Adrenal gland (tissue), 12 donors: ENCODE measurements around the gene RYR2. TPM values are rescaled to one million over a fixed set of nuclear protein-coding genes. Genes with fewer than 3 reads are reported as not detected.

Experiments used
- DNase-seq, 7 donors: peaks; one replicate each; pipeline ENCODE4 v3.0.0-alpha.2; 2019 to 2020
- H3K27ac ChIP-seq, 5 donors: fragments of 200-600 bp; sonication (generic) in 4 of 5; 1 replicate in 3 of 5; 2 replicates in 2 of 5; pipeline versions ENCODE4 v1.5.1 to v1.8.0; 2016 to 2020; ENCODE audit warnings: mild to moderate bottlenecking in 1 of 5
- H3K27me3 ChIP-seq: fragments of 200-600 bp; 2 replicates; pipeline ENCODE4 v1.8.0; 2021
- H3K36me3 ChIP-seq, 2 donors: fragments of 200-600 bp; replicated peaks in 1 of 2; 1 replicate in 1 of 2; 2 replicates in 1 of 2; pipeline versions ENCODE4 v1.5.1 to v1.8.0; 2018 to 2022
- H3K4me1 ChIP-seq, 2 donors: fragments of 200-600 bp; replicated peaks in 1 of 2; 1 replicate in 1 of 2; 2 replicates in 1 of 2; pipeline versions ENCODE4 v1.5.1 to v1.8.0; 2018 to 2021
- H3K4me3 ChIP-seq, 4 donors: fragments of 200-600 bp; sonication (generic) in 3 of 4; one replicate each; pipeline ENCODE4 v1.5.1; 2016 to 2018
- H3K9me3 ChIP-seq, 3 donors: fragments of 200-600 bp; sonication (generic) in 1 of 3; replicated peaks in 1 of 3; 1 replicate in 2 of 3; 2 replicates in 1 of 3; pipeline versions ENCODE4 v1.5.1 to v1.8.0; 2016 to 2021
- POLR2A ChIP-seq, 2 donors: fragments of 450-650 bp; IDR thresholded peaks; one replicate each; pipeline ENCODE4 v1.6.1; 2017; ENCODE audit warnings: antibody characterized with exemption in 2 of 2, mild to moderate bottlenecking in 2 of 2, moderate library complexity in 1 of 2
- WGBS, 4 donors: extraction: QIAGEN DNeasy Blood & Tissue Kit in 2 of 4; methylation state at CpG; one replicate each; pipeline versions ENCODE4 v1.1.5 to v1.1.7; 2013 to 2017; 5-methylcytosine and 5-hydroxymethylcytosine counted together
- intact Hi-C, 2 donors: fragments of 100-400 bp; cut with DNase I; formaldehyde crosslinking; loops; one replicate each; pipeline versions ENCODE4 v1.14.1 to v1.15.0; 2022 to 2023
- polyA plus RNA-seq, 3 donors: library from polyadenylated mRNA; stranded (reverse); fragments of 200-250 nt in 2 of 3; fragments of 350-450 nt in 1 of 3; fragmentation: Illumina TruSeq in 1 of 3; extraction: RNeasy Lipid Tissue Mini Kit (QIAGEN cat#74804) in 1 of 3; gene quantifications; one replicate each; pipeline ENCODE4 v1.2.3, GENCODE V29; 2013 to 2014
- total RNA-seq, 9 donors: library from RNA; depleted of rRNA in 4 of 9; stranded (reverse); fragments of >200 nt in 4 of 9; fragments of 120-200 nt in 1 of 9; fragmentation: NEBNext Ultra II Directional in 1 of 9; extraction: Animal tissue kit (Norgen Biotek cat#: 25700) in 1 of 9; gene quantifications; one replicate each; pipeline versions ENCODE4 v1.1.0 to v1.2.4, GENCODE V29; 2013 to 2023
- TF ChIP-seq, protein P1 (sequence below), 6 experiments: fragments of 450-650 bp in 4 of 6; fragments of 200-600 bp in 2 of 6; sonication (generic) in 1 of 6; IDR thresholded peaks; 1 replicate in 5 of 6; 2 replicates in 1 of 6; pipeline versions ENCODE4 v1.5.1 to v1.8.0; 2016 to 2021; ENCODE audit warnings: antibody characterized with exemption in 6 of 6, mild to moderate bottlenecking in 2 of 6, moderate library complexity in 1 of 6
- donor health status: healthy with polysubstance abuse.
- donor health status: Bipolar disorder and iron deficiency.
- donor health status: DM: yes; HTN: yes; CAD: no.
- donor health status: DM: no; HTN: no; CAD: no.
- donor health status: DM: no; HTN: no; CAD: no.
- donor health status: DM: yes; HTN: yes; CAD: no.

The RYR2 gene
- total and polyA plus RNA-seq, 12 donors, result 0.07 to 6.3 (median 0.18) TPM; not detected in 1

DNA sequence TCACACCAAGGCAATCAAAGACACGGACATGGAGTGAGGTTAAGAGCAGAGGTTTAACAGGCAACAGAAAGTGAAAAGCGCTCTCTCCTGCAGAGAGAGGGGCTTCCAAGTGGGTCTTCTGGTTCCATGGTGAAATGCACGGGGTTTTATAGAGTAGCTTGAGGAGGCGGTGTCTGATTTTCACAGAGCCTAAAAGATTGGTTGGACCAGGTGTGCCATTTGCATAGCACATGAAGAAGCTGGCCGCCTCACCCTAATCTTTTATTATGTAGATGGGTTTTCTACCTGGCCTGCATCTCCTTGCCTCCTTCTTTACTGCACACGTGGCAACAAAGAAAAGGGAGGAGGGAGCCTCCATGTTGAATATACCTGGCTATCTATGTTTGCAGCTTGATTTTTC lies 197.3 kb downstream of the RYR2 start:
- Histone ChIP-seq H3K36me3 (no peaks in the 10 kb centered on the region), H3K4me1 (no peaks in the 10 kb centered on the region), H3K4me3 (no peak overlapping the region), H3K9me3 (no peaks in the 10 kb centered on the region), H3K27me3 (no peaks in the 10 kb centered on the region), H3K27ac (no peak overlapping the region)
- intact Hi-C loops, result no loop called here
- no peak for DNase-seq
- TF ChIP-seq, protein P1, sequence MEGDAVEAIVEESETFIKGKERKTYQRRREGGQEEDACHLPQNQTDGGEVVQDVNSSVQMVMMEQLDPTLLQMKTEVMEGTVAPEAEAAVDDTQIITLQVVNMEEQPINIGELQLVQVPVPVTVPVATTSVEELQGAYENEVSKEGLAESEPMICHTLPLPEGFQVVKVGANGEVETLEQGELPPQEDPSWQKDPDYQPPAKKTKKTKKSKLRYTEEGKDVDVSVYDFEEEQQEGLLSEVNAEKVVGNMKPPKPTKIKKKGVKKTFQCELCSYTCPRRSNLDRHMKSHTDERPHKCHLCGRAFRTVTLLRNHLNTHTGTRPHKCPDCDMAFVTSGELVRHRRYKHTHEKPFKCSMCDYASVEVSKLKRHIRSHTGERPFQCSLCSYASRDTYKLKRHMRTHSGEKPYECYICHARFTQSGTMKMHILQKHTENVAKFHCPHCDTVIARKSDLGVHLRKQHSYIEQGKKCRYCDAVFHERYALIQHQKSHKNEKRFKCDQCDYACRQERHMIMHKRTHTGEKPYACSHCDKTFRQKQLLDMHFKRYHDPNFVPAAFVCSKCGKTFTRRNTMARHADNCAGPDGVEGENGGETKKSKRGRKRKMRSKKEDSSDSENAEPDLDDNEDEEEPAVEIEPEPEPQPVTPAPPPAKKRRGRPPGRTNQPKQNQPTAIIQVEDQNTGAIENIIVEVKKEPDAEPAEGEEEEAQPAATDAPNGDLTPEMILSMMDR (IDR thresholded peaks at IDR 0.05), result no peak
- TF ChIP-seq POLR2A (IDR thresholded peaks at IDR 0.05), result no peak
- WGBS, 4 donors, result 55 to 74% (median 61%) methylated on average over 6 of the region's 6 CpGs

DNA sequence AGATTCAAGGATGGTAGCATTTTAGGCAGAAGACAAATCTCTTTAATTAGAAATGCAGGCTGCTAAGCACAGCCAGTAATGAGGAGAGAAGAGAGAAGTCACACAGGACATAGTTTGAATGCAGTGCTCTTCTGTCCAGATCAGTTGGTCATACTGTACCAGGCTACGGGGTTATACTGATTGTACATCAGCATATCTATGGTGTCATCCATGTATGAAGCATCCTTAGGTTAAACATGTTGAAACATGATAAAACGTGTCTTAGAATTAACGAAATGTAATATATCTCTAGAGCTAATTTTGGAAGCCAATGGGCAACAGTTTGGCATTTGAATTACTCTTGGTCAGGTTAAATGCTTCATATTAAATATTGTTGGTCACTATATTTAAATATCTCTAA lies 199.1 kb downstream of the RYR2 start:
- no peak overlapping the region for H3K4me3 ChIP-seq
- no peaks in the 10 kb centered on the region for H3K36me3 ChIP-seq
- TF ChIP-seq POLR2A (IDR thresholded peaks at IDR 0.05), result no peak
- TF ChIP-seq, protein P1 (IDR thresholded peaks at IDR 0.05), result no peak
- no peaks in the 10 kb centered on the region for H3K27me3 ChIP-seq
- intact Hi-C loops, result no loop called here
- 65 to 91% (median 73%) methylated on average over 3 of the region's 3 CpGs for WGBS, 4 donors
- DNase-seq, result no peak
- no peak overlapping the region for H3K27ac ChIP-seq
- no peaks in the 10 kb centered on the region for H3K9me3 ChIP-seq
- H3K4me1 ChIP-seq, result no peaks in the 10 kb centered on the region

- 80 to 83% (median 81%) methylated on average over 4 of the region's 4 CpGs for WGBS, 4 donors
- no peak for DNase-seq
- intact Hi-C loops, result no loop called here
- H3K27ac ChIP-seq, result no peak overlapping the region
- no peaks in the 10 kb centered on the region for H3K27me3 ChIP-seq
- TF ChIP-seq, protein P1 (IDR thresholded peaks at IDR 0.05), result no peak
- no peak for TF ChIP-seq POLR2A (IDR thresholded peaks at IDR 0.05)
- no peaks in the 10 kb centered on the region for H3K4me1 ChIP-seq
- no peaks in the 10 kb centered on the region for H3K36me3 ChIP-seq
- H3K4me3 ChIP-seq, result no peak overlapping the region
- H3K9me3 ChIP-seq, result no peaks in the 10 kb centered on the region
Measured at GRCh38 chr1:237244778-237245177, 202.8 kb downstream of the RYR2 start.

DNA sequence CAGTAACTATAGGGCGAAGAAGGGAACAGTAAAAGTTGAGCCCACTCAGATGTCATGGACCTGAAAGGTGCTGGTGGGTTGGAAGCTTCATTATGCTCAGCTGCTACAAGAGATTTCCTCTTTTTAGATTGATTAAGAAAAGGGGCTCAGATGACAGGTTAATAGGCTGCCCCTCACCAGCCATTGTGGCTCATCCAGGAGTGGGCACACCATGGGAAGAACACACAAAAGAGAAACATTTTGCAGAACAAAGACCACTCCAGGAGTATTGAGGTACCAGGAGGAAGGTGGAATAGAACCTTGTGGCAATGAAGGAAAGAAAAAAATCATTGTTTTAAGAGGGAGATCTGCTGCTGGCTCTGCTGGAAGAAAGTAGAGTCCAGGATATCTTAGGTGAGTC lies 205.5 kb downstream of the RYR2 start:
- 76 to 86% (median 77%) methylated on average over 1 of the region's 1 CpG for WGBS, 4 donors
- no peaks in the 10 kb centered on the region for H3K4me1 ChIP-seq

More for the DNA sequence above, 205.5 kb downstream of the RYR2 start:
- no peak for DNase-seq
- intact Hi-C loops, result no loop called here
- no peaks in the 10 kb centered on the region for H3K27me3 ChIP-seq
- no peak overlapping the region for H3K4me3 ChIP-seq
- H3K9me3 ChIP-seq, result no peaks in the 10 kb centered on the region
- no peak overlapping the region for H3K27ac ChIP-seq
- TF ChIP-seq POLR2A (IDR thresholded peaks at IDR 0.05), result no peak
- TF ChIP-seq, protein P1 (IDR thresholded peaks at IDR 0.05), result no peak
- no peaks in the 10 kb centered on the region for H3K36me3 ChIP-seq
